Activated T-cell treated with anti-CD3 and anti-CD28 coated beads, Interleukin-2, amount 50 U/mL, for 24 hours (primary cell): ENCODE measurements around the gene ZBTB20.

Source experiments
- DNase-seq: peaks from one replicate; pipeline ENCODE4 v3.0.0-alpha.2; 2020
- H3K27ac Mint-ChIP-seq: 2 replicates; pipeline ENCODE4 v1.8.0; 2020; ENCODE audit warnings: mild to moderate bottlenecking, mixed read lengths
- H3K27me3 Mint-ChIP-seq: 2 replicates; pipeline ENCODE4 v1.8.0; 2020; ENCODE audit warnings: mixed read lengths
- H3K36me3 Mint-ChIP-seq: 2 replicates; pipeline ENCODE4 v1.8.0; 2020; ENCODE audit warnings: low read depth, mixed read lengths
- H3K4me1 Mint-ChIP-seq: 2 replicates; pipeline ENCODE4 v1.8.0; 2020; ENCODE audit warnings: low read depth, mixed read lengths
- H3K4me3 Mint-ChIP-seq: 2 replicates; pipeline ENCODE4 v1.8.0; 2020; ENCODE audit warnings: mild to moderate bottlenecking, moderate library complexity, mixed read lengths
- H3K9me3 Mint-ChIP-seq: 2 replicates; pipeline ENCODE4 v1.8.0; 2020; ENCODE audit warnings: mixed read lengths

Gene ZBTB20

GRCh38 chr3:115042351-115042750, 104.7 kb downstream of the ZBTB20 start:
- Mint-ChIP-seq H3K9me3 (no peaks in the 10 kb centered on the region), H3K27ac (no peak overlapping the region), H3K36me3 (no peaks in the 10 kb centered on the region), H3K27me3 (no peaks in the 10 kb centered on the region), H3K4me1 (peaks cover 13% of the 10 kb centered on the region), H3K4me3 (no peak overlapping the region)
- DNase-seq, result no peak

GRCh38 chr3:115040673-115041286, 106.3 kb downstream of the ZBTB20 start:
- H3K36me3 Mint-ChIP-seq, result peaks cover 2% of the 10 kb centered on the region
- peak; percentile 32 for DNase-seq
- peaks cover 12% of the 10 kb centered on the region for H3K4me1 Mint-ChIP-seq
- H3K27me3 Mint-ChIP-seq, result no peaks in the 10 kb centered on the region
- no peaks in the 10 kb centered on the region for H3K9me3 Mint-ChIP-seq
- H3K27ac Mint-ChIP-seq, result no peak overlapping the region
- no peak overlapping the region for H3K4me3 Mint-ChIP-seq

- no peak overlapping the region for H3K4me3 Mint-ChIP-seq
- peaks cover 4% of the 10 kb centered on the region for H3K9me3 Mint-ChIP-seq
- H3K27me3 Mint-ChIP-seq, result no peaks in the 10 kb centered on the region
- no peak overlapping the region for H3K27ac Mint-ChIP-seq
- peaks cover 12% of the 10 kb centered on the region for H3K4me1 Mint-ChIP-seq
- no peak for DNase-seq
- peaks cover 5% of the 10 kb centered on the region for H3K36me3 Mint-ChIP-seq
Measured at GRCh38 chr3:115040246-115040645, 106.8 kb downstream of the ZBTB20 start.

- H3K27me3 Mint-ChIP-seq, result no peaks in the 10 kb centered on the region
- no peak overlapping the region for H3K27ac Mint-ChIP-seq
Measured at GRCh38 chr3:115038817-115039216, 108.3 kb downstream of the ZBTB20 start.

GRCh38 chr3:115022835-115023398, 124.2 kb downstream of the ZBTB20 start:
- Mint-ChIP-seq H3K4me3 (no peak overlapping the region), H3K36me3 (peaks cover 9% of the 10 kb centered on the region), H3K9me3 (peaks cover 3% of the 10 kb centered on the region), H3K27me3 (no peaks in the 10 kb centered on the region), H3K27ac (no peak overlapping the region), H3K4me1 (no peaks in the 10 kb centered on the region)
- DNase-seq, result no peak

More at GRCh38 chr3:115038817-115039216, 108.3 kb downstream of the ZBTB20 start:
- H3K4me3 Mint-ChIP-seq, result no peak overlapping the region
- H3K36me3 Mint-ChIP-seq, result peaks cover 10% of the 10 kb centered on the region
- H3K4me1 Mint-ChIP-seq, result peaks cover 15% of the 10 kb centered on the region
- H3K9me3 Mint-ChIP-seq, result peaks cover 12% of the 10 kb centered on the region
- DNase-seq, result no peak

GRCh38 chr3:115022199-115022598, 124.9 kb downstream of the ZBTB20 start:
- Mint-ChIP-seq H3K27me3 (no peaks in the 10 kb centered on the region), H3K4me1 (no peaks in the 10 kb centered on the region), H3K9me3 (peaks cover 3% of the 10 kb centered on the region), H3K27ac (no peak overlapping the region), H3K36me3 (peaks cover 11% of the 10 kb centered on the region), H3K4me3 (no peak overlapping the region)
- DNase-seq, result no peak

GRCh38 chr3:115021061-115021460, 126.0 kb downstream of the ZBTB20 start:
- DNase-seq, result no peak
- no peaks in the 10 kb centered on the region for H3K4me1 Mint-ChIP-seq
- H3K27me3 Mint-ChIP-seq, result no peaks in the 10 kb centered on the region
- H3K4me3 Mint-ChIP-seq, result no peak overlapping the region
- peaks cover 20% of the 10 kb centered on the region for H3K36me3 Mint-ChIP-seq
- no peak overlapping the region for H3K27ac Mint-ChIP-seq
- H3K9me3 Mint-ChIP-seq, result peaks cover 3% of the 10 kb centered on the region

- no peak overlapping the region for H3K4me3 Mint-ChIP-seq
- H3K27ac Mint-ChIP-seq, result no peak overlapping the region
- no peaks in the 10 kb centered on the region for H3K4me1 Mint-ChIP-seq
- DNase-seq, result no peak
- H3K9me3 Mint-ChIP-seq, result peaks cover 3% of the 10 kb centered on the region
- no peaks in the 10 kb centered on the region for H3K27me3 Mint-ChIP-seq
- peaks cover 21% of the 10 kb centered on the region for H3K36me3 Mint-ChIP-seq
Measured at GRCh38 chr3:115019900-115020299, 127.2 kb downstream of the ZBTB20 start.

- Mint-ChIP-seq H3K36me3 (peaks cover 21% of the 10 kb centered on the region), H3K4me1 (no peaks in the 10 kb centered on the region), H3K9me3 (peaks cover 3% of the 10 kb centered on the region), H3K4me3 (no peak overlapping the region), H3K27me3 (no peaks in the 10 kb centered on the region), H3K27ac (no peak overlapping the region)
- DNase-seq, result no peak
Measured at GRCh38 chr3:115018694-115019093, 128.4 kb downstream of the ZBTB20 start.

- H3K9me3 Mint-ChIP-seq, result peaks cover 11% of the 10 kb centered on the region
- H3K36me3 Mint-ChIP-seq, result peaks cover 28% of the 10 kb centered on the region
- no peak for DNase-seq
- H3K4me1 Mint-ChIP-seq, result no peaks in the 10 kb centered on the region
- H3K27me3 Mint-ChIP-seq, result no peaks in the 10 kb centered on the region
- no peak overlapping the region for H3K4me3 Mint-ChIP-seq
- no peak overlapping the region for H3K27ac Mint-ChIP-seq
Measured at GRCh38 chr3:115007966-115008365, 139.1 kb downstream of the ZBTB20 start.

GRCh38 chr3:115004201-115005140, 142.6 kb downstream of the ZBTB20 start:
- H3K4me3 Mint-ChIP-seq, result no peak overlapping the region

GRCh38 chr3:114998971-114999579, 148.0 kb downstream of the ZBTB20 start:
- Mint-ChIP-seq H3K36me3 (peaks cover 44% of the 10 kb centered on the region), H3K4me1 (peaks cover 3% of the 10 kb centered on the region)

More at GRCh38 chr3:115004201-115005140, 142.6 kb downstream of the ZBTB20 start:
- H3K36me3 Mint-ChIP-seq, result peaks cover 30% of the 10 kb centered on the region
- H3K9me3 Mint-ChIP-seq, result peaks cover 5% of the 10 kb centered on the region
- no peaks in the 10 kb centered on the region for H3K27me3 Mint-ChIP-seq
- DNase-seq, result no peak
- H3K27ac Mint-ChIP-seq, result no peak overlapping the region
- H3K4me1 Mint-ChIP-seq, result no peaks in the 10 kb centered on the region

GRCh38 chr3:114994554-114995341, 152.3 kb downstream of the ZBTB20 start:
- peaks cover 29% of the 10 kb centered on the region for H3K36me3 Mint-ChIP-seq

More at GRCh38 chr3:114998971-114999579, 148.0 kb downstream of the ZBTB20 start:
- Mint-ChIP-seq H3K27me3 (no peaks in the 10 kb centered on the region), H3K27ac (no peak overlapping the region), H3K9me3 (peaks cover 20% of the 10 kb centered on the region), H3K4me3 (no peak overlapping the region)
- DNase-seq, result no peak

GRCh38 chr3:114985776-114986175, 161.3 kb downstream of the ZBTB20 start:
- Mint-ChIP-seq H3K36me3 (no peaks in the 10 kb centered on the region), H3K27ac (no peak overlapping the region), H3K9me3 (peaks cover 4% of the 10 kb centered on the region), H3K4me3 (no peak overlapping the region), H3K27me3 (no peaks in the 10 kb centered on the region), H3K4me1 (peaks cover 7% of the 10 kb centered on the region)
- no peak for DNase-seq

More at GRCh38 chr3:114994554-114995341, 152.3 kb downstream of the ZBTB20 start:
- no peak overlapping the region for H3K27ac Mint-ChIP-seq
- H3K9me3 Mint-ChIP-seq, result peaks cover 27% of the 10 kb centered on the region
- H3K27me3 Mint-ChIP-seq, result no peaks in the 10 kb centered on the region
- peaks cover 5% of the 10 kb centered on the region for H3K4me1 Mint-ChIP-seq
- H3K4me3 Mint-ChIP-seq, result no peak overlapping the region
- DNase-seq, result no peak
